Ectodermal cell (in vitro differentiated cells): Measurements from ENCODE around the gene TNFRSF6B. TPM values are rescaled to one million over a fixed set of nuclear protein-coding genes. Genes with fewer than 3 reads are reported as not detected.
"Not testable (repeated sequence)": the region's sequence is repeated elsewhere in the genome, so short reads cannot be mapped to it uniquely, and the experiment has no call there.

ENCODE experiments used
- H3K27ac ChIP-seq: 2 replicates; pipeline ENCODE4 v1.7.0; 2013; ENCODE audit warnings: mild to moderate bottlenecking, low read depth, low read length; ENCODE audit not compliant: insufficient read depth, poor library complexity, severe bottlenecking
- H3K27me3 ChIP-seq: 2 replicates; pipeline ENCODE4 v1.7.0; 2013; ENCODE audit warnings: mild to moderate bottlenecking, low read length; ENCODE audit not compliant: insufficient read depth, control insufficient read depth, poor library complexity, severe bottlenecking
- H3K36me3 ChIP-seq: one replicate; pipeline ENCODE4 v1.7.0; 2013; ENCODE audit warnings: low read length; ENCODE audit not compliant: control insufficient read depth, insufficient read depth
- H3K4me1 ChIP-seq: one replicate; pipeline ENCODE4 v1.7.0; 2013; ENCODE audit warnings: low read length; ENCODE audit not compliant: control insufficient read depth, insufficient read depth
- H3K4me3 ChIP-seq: 2 replicates; pipeline ENCODE4 v1.7.0; 2013; ENCODE audit warnings: low read depth, low read length, control low read depth; ENCODE audit not compliant: insufficient read depth
- H3K9me3 ChIP-seq: 2 replicates; pipeline ENCODE4 v1.7.0; 2013; ENCODE audit warnings: mild to moderate bottlenecking, low read length, moderate library complexity; ENCODE audit not compliant: control insufficient read depth
- WGBS, 2 experiments: methylation state at CpG; one replicate each; pipeline ENCODE4 v1.1.7; 2013; ENCODE audit warnings: missing lambda C conversion rate in 2 of 2; 5-methylcytosine and 5-hydroxymethylcytosine counted together
- polyA plus RNA-seq, 4 experiments: library from polyadenylated mRNA; stranded (reverse); fragments of 50-300 nt; gene quantifications; one replicate each; pipeline ENCODE4 v1.2.3, GENCODE V29; 2013

The TNFRSF6B gene, protein sequence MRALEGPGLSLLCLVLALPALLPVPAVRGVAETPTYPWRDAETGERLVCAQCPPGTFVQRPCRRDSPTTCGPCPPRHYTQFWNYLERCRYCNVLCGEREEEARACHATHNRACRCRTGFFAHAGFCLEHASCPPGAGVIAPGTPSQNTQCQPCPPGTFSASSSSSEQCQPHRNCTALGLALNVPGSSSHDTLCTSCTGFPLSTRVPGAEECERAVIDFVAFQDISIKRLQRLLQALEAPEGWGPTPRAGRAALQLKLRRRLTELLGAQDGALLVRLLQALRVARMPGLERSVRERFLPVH
- 3.2 TPM for polyA plus RNA-seq (2013, experiment 1 of 4)
- polyA plus RNA-seq (2013, experiment 2 of 4), result 0.53 TPM
- 0.59 TPM for polyA plus RNA-seq (2013, experiment 3 of 4)
- polyA plus RNA-seq (2013, experiment 4 of 4), result 2.2 TPM

DNA sequence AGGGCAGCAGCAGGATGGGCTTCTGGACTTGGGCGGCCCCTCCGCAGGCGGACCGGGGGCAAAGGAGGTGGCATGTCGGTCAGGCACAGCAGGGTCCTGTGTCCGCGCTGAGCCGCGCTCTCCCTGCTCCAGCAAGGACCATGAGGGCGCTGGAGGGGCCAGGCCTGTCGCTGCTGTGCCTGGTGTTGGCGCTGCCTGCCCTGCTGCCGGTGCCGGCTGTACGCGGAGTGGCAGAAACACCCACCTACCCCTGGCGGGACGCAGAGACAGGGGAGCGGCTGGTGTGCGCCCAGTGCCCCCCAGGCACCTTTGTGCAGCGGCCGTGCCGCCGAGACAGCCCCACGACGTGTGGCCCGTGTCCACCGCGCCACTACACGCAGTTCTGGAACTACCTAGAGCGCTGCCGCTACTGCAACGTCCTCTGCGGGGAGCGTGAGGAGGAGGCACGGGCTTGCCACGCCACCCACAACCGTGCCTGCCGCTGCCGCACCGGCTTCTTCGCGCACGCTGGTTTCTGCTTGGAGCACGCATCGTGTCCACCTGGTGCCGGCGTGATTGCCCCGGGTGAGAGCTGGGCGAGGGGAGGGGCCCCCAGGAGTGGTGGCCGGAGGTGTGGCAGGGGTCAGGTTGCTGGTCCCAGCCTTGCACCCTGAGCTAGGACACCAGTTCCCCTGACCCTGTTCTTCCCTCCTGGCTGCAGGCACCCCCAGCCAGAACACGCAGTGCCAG is at the start of gene TNFRSF6B:
TSS of gene TNFRSF6B (plus strand) at position 25 of the 729 bp plus-strand sequence. CDS start at position 141, 116 bp downstream.
- H3K27ac ChIP-seq, result no peak within 1 kb of the TSS
- H3K9me3 ChIP-seq, result no peaks in the 10 kb centered on the region
- H3K36me3 ChIP-seq, result no peaks in the 10 kb centered on the region
- no peaks in the 10 kb centered on the region for H3K27me3 ChIP-seq
- peak within 1 kb of the TSS; percentile 4 for H3K4me3 ChIP-seq
- H3K4me1 ChIP-seq, result peaks cover 5% of the 10 kb centered on the region
- 72 to 74% methylated on average over 52 of the region's 52 CpGs for WGBS, 2 experiments

DNA sequence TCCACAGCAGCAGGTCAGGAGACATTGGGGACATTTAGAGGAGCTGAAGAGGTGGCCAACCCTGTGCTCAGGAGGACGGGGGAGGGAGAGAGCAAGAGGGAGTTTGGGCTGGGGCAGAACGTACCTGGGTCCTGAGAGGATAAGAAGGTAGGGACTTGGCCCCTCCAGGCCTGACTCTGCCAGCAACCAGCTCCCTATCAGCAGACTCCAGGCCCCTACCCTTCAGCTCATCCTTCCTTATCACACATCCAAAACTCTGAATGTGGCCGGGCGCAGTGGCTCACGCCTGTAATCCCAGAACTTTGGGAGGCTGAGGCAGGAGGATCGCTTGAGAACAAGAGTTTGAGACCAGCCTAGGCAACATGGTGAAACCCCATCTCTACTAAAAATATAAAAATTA is 48.3 kb upstream of the TNFRSF6B start:
- H3K27me3 ChIP-seq, result peaks cover 29% of the 10 kb centered on the region
- no peak overlapping the region for H3K4me3 ChIP-seq
- H3K9me3 ChIP-seq, result no peaks in the 10 kb centered on the region
- WGBS, 2 experiments, result 78 to 92% methylated on average over 5 to 6 of the region's 6 CpGs
- H3K4me1 ChIP-seq, result peaks cover 12% of the 10 kb centered on the region
- H3K36me3 ChIP-seq, result no peaks in the 10 kb centered on the region
- no peak overlapping the region for H3K27ac ChIP-seq

DNA sequence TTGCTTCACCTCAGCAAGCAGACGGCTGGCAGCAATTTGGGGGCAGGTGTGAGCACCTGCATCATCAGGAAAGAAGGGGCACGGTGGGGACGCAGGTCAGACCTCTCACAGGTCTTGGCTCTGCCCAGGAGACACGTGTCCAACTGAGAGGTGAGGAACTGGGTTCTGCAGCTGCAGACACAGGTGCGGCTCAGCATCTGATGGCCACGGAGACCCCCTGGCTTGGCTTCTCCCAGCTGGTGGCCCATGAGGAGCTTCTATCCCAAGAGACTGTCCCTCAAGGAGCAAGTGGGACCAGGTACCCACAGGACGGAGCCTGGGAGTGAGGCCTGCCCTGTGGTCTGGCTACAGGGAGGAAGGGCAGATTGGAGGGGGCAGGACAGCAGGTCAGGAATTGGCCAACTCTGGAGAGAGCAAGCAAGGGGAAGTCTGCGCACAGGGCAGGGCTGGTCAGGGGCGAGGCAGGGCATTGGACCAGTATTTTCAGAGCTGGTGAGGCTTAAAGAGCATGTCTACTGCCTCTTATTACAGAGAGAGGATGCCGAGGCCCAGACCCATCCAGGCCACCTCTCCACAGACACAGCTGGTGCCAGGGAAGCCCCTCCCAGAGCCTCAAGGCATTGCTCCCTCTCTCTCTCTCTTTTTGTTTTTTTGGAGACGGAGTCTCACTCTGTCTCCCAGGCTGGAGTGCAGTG is 47.4 kb upstream of the TNFRSF6B start:
- no peak overlapping the region for H3K27ac ChIP-seq
- H3K9me3 ChIP-seq, result no peaks in the 10 kb centered on the region
- peaks cover 21% of the 10 kb centered on the region for H3K27me3 ChIP-seq
- WGBS, 2 experiments, result 86 to 88% methylated on average over 11 of the region's 11 CpGs
- H3K4me3 ChIP-seq, result no peak overlapping the region
- no peaks in the 10 kb centered on the region for H3K36me3 ChIP-seq
- peaks cover 12% of the 10 kb centered on the region for H3K4me1 ChIP-seq

DNA sequence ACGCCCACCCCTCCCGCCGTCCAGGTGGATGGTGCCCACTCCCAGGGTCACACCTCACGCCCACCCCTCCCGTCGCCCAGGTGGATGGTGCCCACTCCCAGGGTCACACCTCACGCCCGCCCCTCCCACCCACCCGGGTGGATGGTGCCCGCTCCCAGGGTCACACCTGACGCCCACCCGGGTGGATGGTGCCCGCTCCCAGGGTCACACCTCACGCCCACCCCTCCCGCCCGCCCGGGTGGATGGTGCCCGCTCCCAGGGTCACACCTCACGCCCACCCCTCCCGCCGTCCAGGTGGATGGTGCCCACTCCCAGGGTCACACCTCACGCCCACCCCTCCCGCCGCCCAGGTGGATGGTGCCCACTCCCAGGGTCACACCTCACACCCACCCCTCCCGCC is 46.0 kb upstream of the TNFRSF6B start:
- not testable (repeated sequence) for H3K36me3 ChIP-seq, H3K27ac ChIP-seq, H3K9me3 ChIP-seq, H3K4me3 ChIP-seq
- WGBS, 2 experiments, result 94 to 95% methylated on average over 15 to 24 of the region's 25 CpGs
- H3K4me1 ChIP-seq, result peaks cover 12% of the 10 kb centered on the region
- H3K27me3 ChIP-seq, result peaks cover 21% of the 10 kb centered on the region

DNA sequence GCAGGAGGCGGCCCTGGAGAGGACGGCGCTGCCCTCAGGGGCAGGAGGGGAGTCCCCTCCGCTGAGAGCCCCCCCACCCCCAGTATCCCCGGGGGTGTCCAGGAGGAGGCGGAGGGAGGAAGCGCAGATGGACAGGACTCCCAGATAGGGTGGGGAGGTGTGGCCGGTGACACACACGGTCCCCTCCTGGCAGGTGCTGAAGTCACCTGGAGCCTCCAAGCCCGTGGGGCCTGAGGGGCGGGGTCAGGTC is 44.6 kb upstream of the TNFRSF6B start:
- Histone ChIP-seq H3K27me3 (peaks cover 21% of the 10 kb centered on the region), H3K9me3 (no peaks in the 10 kb centered on the region), H3K36me3 (no peaks in the 10 kb centered on the region), H3K27ac (no peak overlapping the region), H3K4me3 (peak overlapping the region; percentile 31), H3K4me1 (peaks cover 12% of the 10 kb centered on the region)
- 15 to 17% methylated on average over 11 of the region's 11 CpGs for WGBS, 2 experiments

DNA sequence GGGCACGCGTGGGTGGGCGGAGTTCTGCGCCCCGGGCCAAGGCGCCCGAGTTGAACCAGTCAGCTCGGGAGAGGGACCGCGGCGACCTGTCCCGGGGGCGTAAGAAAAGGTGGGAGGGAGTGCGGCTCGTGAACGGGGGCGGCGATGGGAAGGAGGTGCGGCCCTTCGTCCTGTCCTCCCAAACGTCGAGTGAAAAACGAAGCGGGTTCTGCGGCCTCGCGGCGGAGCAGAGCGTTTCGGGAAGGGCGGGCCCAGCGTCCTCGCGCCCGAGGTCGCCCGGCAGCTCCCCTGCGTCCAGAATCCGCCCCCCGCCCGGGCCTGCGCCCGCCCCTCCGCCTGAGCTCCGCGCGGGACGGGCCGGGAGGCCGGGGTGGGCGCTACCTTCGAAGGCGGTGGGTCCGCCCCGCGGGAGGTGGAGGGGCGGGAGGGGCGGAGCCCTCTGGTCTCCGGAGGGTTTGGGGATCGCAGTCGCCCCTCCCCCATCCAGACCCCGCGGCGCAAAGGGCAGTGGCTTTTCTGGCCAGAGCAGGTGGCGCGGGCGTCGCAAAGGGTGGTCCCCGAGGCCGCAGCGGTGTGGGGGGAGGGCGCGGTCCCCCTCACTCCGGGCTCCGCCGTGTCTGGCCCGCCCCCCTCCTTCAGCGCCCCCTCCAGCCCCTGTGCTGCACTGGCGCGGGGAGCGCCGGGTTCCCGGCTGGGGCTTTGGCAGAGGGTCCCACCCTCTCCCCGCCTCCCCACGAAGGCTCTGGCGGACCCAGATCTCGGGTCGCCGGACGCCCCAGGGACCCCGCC is 44.1 kb upstream of the TNFRSF6B start:
- Histone ChIP-seq H3K4me1 (peaks cover 12% of the 10 kb centered on the region), H3K36me3 (no peaks in the 10 kb centered on the region), H3K27ac (no peak overlapping the region), H3K4me3 (peak overlapping the region; percentile 31), H3K27me3 (peaks cover 21% of the 10 kb centered on the region), H3K9me3 (no peaks in the 10 kb centered on the region)
- 1% methylated on average over 91 of the region's 91 CpGs for WGBS, 2 experiments

DNA sequence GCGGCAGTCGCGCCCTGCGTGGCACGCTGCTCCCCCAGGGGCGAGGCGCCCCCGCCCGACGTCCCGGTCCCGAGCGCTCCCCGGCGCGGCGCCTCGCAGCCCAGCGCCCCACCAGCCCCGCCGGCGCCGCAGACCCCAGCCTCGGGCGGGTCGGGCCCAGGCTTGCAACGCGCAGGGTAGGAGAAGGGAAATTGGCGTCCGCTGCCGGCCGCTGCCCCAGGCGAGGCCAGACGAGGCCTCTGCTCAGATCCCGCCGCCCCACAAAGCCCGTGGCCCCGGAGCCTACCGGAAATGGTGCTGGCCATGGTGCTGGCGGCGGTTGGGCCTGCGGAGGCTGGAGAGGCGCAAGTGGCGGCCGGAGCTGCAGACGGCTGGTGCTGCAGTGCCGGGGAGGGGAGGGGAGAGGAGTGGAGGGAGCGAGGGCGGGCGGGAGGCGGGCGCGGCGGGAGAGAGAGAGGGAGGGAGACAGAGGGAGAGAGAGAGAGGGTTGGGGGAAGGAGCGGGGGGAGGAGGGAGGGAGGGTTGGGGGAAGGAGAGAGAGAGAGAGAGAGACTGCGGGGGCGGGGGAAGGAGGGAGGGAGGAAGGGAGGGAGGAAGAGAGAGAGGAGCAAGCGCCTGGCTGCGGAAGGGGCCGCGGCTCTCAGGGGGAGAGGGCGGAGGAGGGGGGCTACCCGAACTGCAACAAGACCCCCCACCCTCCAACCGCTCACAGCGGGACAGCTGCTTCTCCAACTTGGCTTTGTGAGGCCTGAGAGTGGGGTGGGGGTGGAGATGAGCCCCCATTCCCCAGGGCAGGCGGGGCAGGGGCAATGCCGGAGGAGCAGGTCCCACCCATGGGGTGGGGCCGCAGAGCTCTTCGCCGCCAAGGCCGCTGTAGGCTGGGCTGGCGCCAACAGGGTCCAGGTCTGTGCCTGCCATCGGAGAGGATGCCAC is 43.1 kb upstream of the TNFRSF6B start, which contains the start of gene STMN3:
TSS of gene STMN3 (minus strand) at position 384 of the 933 bp plus-strand sequence. CDS start at position 305, 79 bp downstream.
- 1% methylated on average over 64 to 73 of the region's 73 CpGs for WGBS, 2 experiments
- peak within 1 kb of the TSS; percentile 74 for H3K27ac ChIP-seq
- peaks cover 21% of the 10 kb centered on the region for H3K27me3 ChIP-seq
- H3K4me3 ChIP-seq, result peak within 1 kb of the TSS; percentile 40
- H3K4me1 ChIP-seq, result peaks cover 12% of the 10 kb centered on the region
- H3K9me3 ChIP-seq, result no peaks in the 10 kb centered on the region
- H3K36me3 ChIP-seq, result no peaks in the 10 kb centered on the region

DNA sequence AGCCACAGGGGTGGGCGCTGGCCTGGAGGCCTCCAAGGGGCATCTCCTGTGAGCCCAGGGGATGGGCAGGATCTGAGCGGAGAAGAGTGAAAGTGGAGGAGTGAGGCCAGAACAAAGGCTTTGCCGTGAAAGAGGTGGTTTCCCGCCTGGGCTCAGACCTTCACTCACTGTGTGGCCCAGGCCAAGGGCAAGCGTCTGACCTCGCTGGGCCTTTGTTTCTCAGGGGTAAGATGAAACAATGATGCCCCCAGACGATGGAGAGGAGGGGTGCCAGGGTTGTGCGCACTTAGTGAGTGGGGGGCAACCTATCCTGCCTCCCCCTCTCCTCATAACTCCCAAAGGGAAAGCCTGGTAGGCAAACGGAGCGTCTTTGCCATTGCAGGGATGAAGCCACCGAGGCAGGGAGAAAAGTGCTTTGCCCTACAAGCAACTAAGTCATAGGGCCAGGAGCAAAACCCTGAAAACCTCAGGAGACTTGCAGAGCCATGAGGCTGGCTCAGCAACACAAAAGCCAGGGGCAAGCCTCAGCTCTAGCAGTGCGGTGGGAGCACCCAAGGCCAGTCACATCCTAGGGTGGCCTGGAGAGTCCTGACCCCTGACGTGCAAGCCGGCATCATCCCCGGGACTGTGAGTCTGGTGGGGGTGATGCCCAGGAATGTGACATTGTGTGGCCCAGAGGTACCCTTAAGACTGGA is 42.3 kb upstream of the TNFRSF6B start:
- Histone ChIP-seq H3K27ac (peak overlapping the region; percentile 74), H3K4me3 (peak overlapping the region; percentile 40), H3K36me3 (no peaks in the 10 kb centered on the region), H3K27me3 (peaks cover 21% of the 10 kb centered on the region), H3K4me1 (peaks cover 12% of the 10 kb centered on the region), H3K9me3 (no peaks in the 10 kb centered on the region)
- 40% methylated on average over 15 of the region's 15 CpGs for WGBS, 2 experiments
